Retina (tissue), 1 donor: ENCODE measurements around the gene S100Z.
"Not testable (repeated sequence)": the region's sequence is repeated elsewhere in the genome, so short reads cannot be mapped to it uniquely, and the experiment has no call there.

Experiments
- DNase-seq: peaks from one replicate; pipeline ENCODE4 v3.0.0-alpha.2; 2016

Gene S100Z

GRCh38 chr5:76831110-76831452 lies 18.7 kb upstream of the S100Z start:
- no peak for DNase-seq

GRCh38 chr5:76836181-76836580 lies 13.6 kb upstream of the S100Z start:
- DNase-seq, result no peak

- DNase-seq, result no peak
Observed at GRCh38 chr5:76836585-76836984, 13.2 kb upstream of the S100Z start.

- no peak for DNase-seq
Observed at GRCh38 chr5:76838481-76839261, 11.1 kb upstream of the S100Z start.

GRCh38 chr5:76841361-76841760 lies 8.5 kb upstream of the S100Z start:
- DNase-seq, result no peak

- no peak for DNase-seq
Observed at GRCh38 chr5:76845890-76846289, 3.9 kb upstream of the S100Z start.

- DNase-seq, result no peak
Observed at GRCh38 chr5:76850543-76851145, 830 bp downstream of the S100Z start.

GRCh38 chr5:76851728-76852369 lies 2.0 kb downstream of the S100Z start:
- DNase-seq, result no peak

GRCh38 chr5:76852772-76853171 lies 3.0 kb downstream of the S100Z start:
- no peak for DNase-seq

- not testable (repeated sequence) for DNase-seq
Observed at GRCh38 chr5:76853741-76854140, 3.9 kb downstream of the S100Z start.

- no peak for DNase-seq
Observed at GRCh38 chr5:76854644-76855043, 4.8 kb downstream of the S100Z start.

GRCh38 chr5:76855501-76855900 lies 5.7 kb downstream of the S100Z start:
- not testable (repeated sequence) for DNase-seq

- DNase-seq, result no peak
Observed at GRCh38 chr5:76855961-76856360, 6.1 kb downstream of the S100Z start.

- not testable (repeated sequence) for DNase-seq
Observed at GRCh38 chr5:76856800-76857199, 7.0 kb downstream of the S100Z start.

GRCh38 chr5:76859591-76860247 lies 9.9 kb downstream of the S100Z start:
- DNase-seq, result no peak

- no peak for DNase-seq
Observed at GRCh38 chr5:76861612-76862011, 11.8 kb downstream of the S100Z start.

- no peak for DNase-seq
Observed at GRCh38 chr5:76863001-76863400, 13.2 kb downstream of the S100Z start.

- no peak for DNase-seq
Observed at GRCh38 chr5:76866503-76866902, 16.7 kb downstream of the S100Z start.

- DNase-seq, result no peak
Observed at GRCh38 chr5:76867038-76867437, 17.2 kb downstream of the S100Z start.

- peak; percentile 82 for DNase-seq
Observed at GRCh38 chr5:76867827-76868693, 18.2 kb downstream of the S100Z start.

GRCh38 chr5:76870046-76870445 lies 20.2 kb downstream of the S100Z start:
- no peak for DNase-seq

- DNase-seq, result no peak
Observed at GRCh38 chr5:76874088-76874581, 24.3 kb downstream of the S100Z start.
